ENCODE results near the gene CDV3. TPM values are rescaled to one million over a fixed set of nuclear protein-coding genes. Genes with fewer than 3 reads are reported as not detected.

The CDV3 gene
- total and polyA plus RNA-seq, 9 of the 15 experiments (the other 6 are each of a cell fraction or from before 2014, with no cell fraction given): 72.3 to 273 (median 116) TPM

DNA sequence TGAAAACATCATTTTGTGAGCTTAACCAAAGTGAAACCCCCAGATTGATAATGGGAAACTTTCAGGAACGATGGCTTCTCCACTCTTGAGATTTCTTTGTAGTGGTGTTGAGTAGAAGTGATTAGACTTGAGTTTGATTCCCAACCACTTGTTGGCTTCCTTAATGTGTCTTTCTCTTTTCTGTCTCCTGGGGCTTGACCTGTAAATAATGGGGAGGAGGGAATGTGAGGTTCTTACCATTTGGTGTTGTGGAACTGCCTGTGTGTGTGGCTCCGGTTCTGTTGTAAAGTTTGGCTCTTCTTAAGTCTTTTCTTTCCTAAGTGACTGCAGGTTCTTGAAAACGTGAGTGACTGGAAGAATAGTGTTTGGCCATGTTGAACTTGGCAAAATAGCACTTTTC, 2.7 kb downstream of the CDV3 start:
- H3K9ac ChIP-seq (ENCODE audit: insufficient read depth in 1 of 2, low read depth in 2 of 2, low read length in 2 of 2): peak overlapping the region in 1 of 2 experiments; percentile 81; a peak in 1 of 4 replicates
- CTCF ChIA-PET (ENCODE audit: low intra/inter-chr PET ratio): no interaction called here
- H2AFZ ChIP-seq (ENCODE audit: low read depth, low read length): no peak overlapping the region
- peak overlapping the region; percentile 46 for H3K4me2 ChIP-seq (ENCODE audit: insufficient read depth, low read length)
- BruUV-seq (replicated peaks): no TSS peak
- in situ Hi-C loops (cut with MboI): no loop called here
- 3% methylated on average over 3 of the region's 3 CpGs for WGBS (ENCODE audit: insufficient coverage, low coverage, missing lambda C conversion rate)
- POLR2A ChIA-PET: interaction anchor here (2.1 kb wide), 1 partner anchor 12 kb away, joined by 6 read pairs; no protein-coding TSS in a partner anchor
- DNase-seq (ENCODE audit: extremely low read depth in 1 of 4, low spot score in 3 of 4) (no peak), ATAC-seq (no peak), FAIRE-seq (no peak)
- peaks cover 58% of the 10 kb centered on the region for H3K36me3 ChIP-seq (ENCODE audit: control insufficient read depth, insufficient read depth, low read length)
- H3K4me3 ChIP-seq: peak overlapping the region; percentile 80; the same call in 1 of the 2 replicates
- no peaks in the 10 kb centered on the region for H3K9me1 ChIP-seq (ENCODE audit: control insufficient read depth, insufficient read depth, low read length)
- peaks cover 7 to 22% of the 10 kb centered on the region in 2 experiments; a peak in 4 of 5 replicates for H3K4me1 ChIP-seq (replicated peaks in 1 of 2; ENCODE audit: control insufficient read depth in 2 of 2, insufficient read depth in 2 of 2, low read length in 2 of 2)
- no peaks in the 10 kb centered on the region for H3K27me3 ChIP-seq (ENCODE audit: control insufficient read depth in 2 of 2, insufficient read depth in 2 of 2, low read length in 2 of 2)
- intact Hi-C loops (cut with micrococcal nuclease): loop anchor here (10.0 kb wide), 1 partner anchor 851 kb away; the partner anchor contains the start of gene NPHP3
- peaks cover 71% of the 10 kb centered on the region for H3K79me2 ChIP-seq (ENCODE audit: control insufficient read depth, insufficient read depth, low read length)
- H3K27ac ChIP-seq (ENCODE audit: extremely low read depth, low read depth, low read length): no peak overlapping the region
- H3K9me3 ChIP-seq (replicated peaks; ENCODE audit: control insufficient read depth, insufficient read depth, low read depth, low read length): no peaks in the 10 kb centered on the region
- no peak for TF ChIP-seq TAF9B (IDR thresholded peaks at IDR 0.05; ENCODE audit: partially characterized antibody)
- H4K20me1 ChIP-seq (replicated peaks; ENCODE audit: control insufficient read depth, insufficient read depth, low read length): peaks cover 29% of the 10 kb centered on the region

DNA sequence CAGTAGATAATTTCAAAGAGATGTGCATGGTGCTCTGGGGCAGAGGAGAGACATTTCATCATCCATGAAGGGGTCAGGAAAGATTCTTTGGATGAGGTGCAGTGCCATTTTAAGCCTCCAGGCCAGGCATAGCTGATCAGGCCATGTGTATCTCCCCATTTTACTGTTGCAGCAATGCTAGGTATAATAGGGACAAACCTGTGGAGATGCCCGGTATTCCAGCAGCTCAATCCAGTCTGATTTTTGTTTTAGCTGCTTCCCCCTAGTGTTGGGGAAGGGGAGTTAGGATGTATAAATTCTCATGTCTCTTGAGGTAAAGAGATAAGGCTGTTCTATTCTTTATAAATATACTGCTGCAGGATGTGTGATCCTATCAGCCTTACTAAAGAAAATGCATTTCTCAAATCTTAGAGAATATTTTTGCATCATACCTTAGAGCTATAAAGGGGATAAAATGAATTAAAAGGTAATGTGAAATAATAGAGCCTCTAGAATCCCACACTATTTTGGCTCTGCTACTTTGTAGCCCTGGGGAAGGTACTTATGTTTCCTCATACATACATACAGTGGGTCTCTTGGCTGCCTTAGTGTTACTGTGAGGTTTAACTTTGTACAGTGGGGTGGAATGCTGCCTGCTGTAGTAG, 5.2 kb downstream of the CDV3 start:
- no peaks in the 10 kb centered on the region for H3K9me3 ChIP-seq (replicated peaks; ENCODE audit: control insufficient read depth, insufficient read depth, low read depth, low read length)
- no peak overlapping the region for H3K4me3 ChIP-seq
- H3K36me3 ChIP-seq (ENCODE audit: control insufficient read depth, insufficient read depth, low read length): peaks cover 82% of the 10 kb centered on the region
- no peak overlapping the region for H3K27ac ChIP-seq (ENCODE audit: extremely low read depth, low read depth, low read length)
- no TSS peak for BruUV-seq (replicated peaks)
- no peak overlapping the region for H3K9ac ChIP-seq (ENCODE audit: insufficient read depth in 1 of 2, low read depth in 2 of 2, low read length in 2 of 2)
- no peaks in the 10 kb centered on the region for H3K9me1 ChIP-seq (ENCODE audit: control insufficient read depth, insufficient read depth, low read length)
- intact Hi-C loops (cut with micrococcal nuclease): loop anchor here (2.0 to 10.0 kb wide), 2 partner anchors 84 to 854 kb away; partner anchors contain the start of gene NPHP3
- in situ Hi-C loops (cut with MboI): no loop called here
- POLR2A ChIA-PET: interaction anchor here (0.7 to 1.0 kb wide), 3 partner anchors 9 to 75 kb away, joined by 3 read pairs; no protein-coding TSS in a partner anchor
- CTCF ChIA-PET (ENCODE audit: low intra/inter-chr PET ratio): no interaction called here
- peaks cover 3 to 9% of the 10 kb centered on the region in 2 experiments; a peak in 4 of 5 replicates for H3K4me1 ChIP-seq (replicated peaks in 1 of 2; ENCODE audit: control insufficient read depth in 2 of 2, insufficient read depth in 2 of 2, low read length in 2 of 2)
- 17% methylated on average over 1 of the region's 1 CpG for WGBS (ENCODE audit: insufficient coverage, low coverage, missing lambda C conversion rate)
- peaks cover 90% of the 10 kb centered on the region for H3K79me2 ChIP-seq (ENCODE audit: control insufficient read depth, insufficient read depth, low read length)
- peak overlapping the region; percentile 50 for H3K4me2 ChIP-seq (ENCODE audit: insufficient read depth, low read length)
- peak; percentile 81 for FAIRE-seq
- H2AFZ ChIP-seq (ENCODE audit: low read depth, low read length): no peak overlapping the region
- peak; percentile 49 for ATAC-seq
- peak; percentile 15 to 37 (median 33) for DNase-seq (ENCODE audit: extremely low read depth in 1 of 4, low spot score in 3 of 4)
- H3K27me3 ChIP-seq (ENCODE audit: control insufficient read depth in 2 of 2, insufficient read depth in 2 of 2, low read length in 2 of 2): no peaks in the 10 kb centered on the region
- H4K20me1 ChIP-seq (replicated peaks; ENCODE audit: control insufficient read depth, insufficient read depth, low read length): peaks cover 29% of the 10 kb centered on the region
- TF ChIP-seq RBBP5 (IDR thresholded peaks at IDR 0.05; ENCODE audit: borderline replicate concordance, insufficient read depth, low read length, poor library complexity, severe bottlenecking) (no peak), ZNF263 (CRISPR knock-in tag; IDR thresholded peaks at IDR 0.05; ENCODE audit: borderline replicate concordance) (no peak), ATF1 (CRISPR knock-in tag; IDR thresholded peaks at IDR 0.05) (no peak), ATF1 (tag; IDR thresholded peaks at IDR 0.05) (no peak), PCBP2 (IDR thresholded peaks at IDR 0.05; ENCODE audit: low read depth, low read length, poor library complexity, severe bottlenecking) (no peak), ZNF282 (CRISPR knock-in tag; IDR thresholded peaks at IDR 0.05) (no peak), ZNF146 (CRISPR knock-in tag; IDR thresholded peaks at IDR 0.05; ENCODE audit: unreplicated experiment) (no peak), CEBPG (CRISPR knock-in tag; IDR thresholded peaks at IDR 0.05) (peak; percentile 27; the same call in 1 of the 2 replicates), CEBPG (tag; conservative IDR thresholded peaks at IDR 0.05 in 1 of 2, IDR thresholded peaks at IDR 0.05 in 1 of 2) (no peak), MCM7 (IDR thresholded peaks at IDR 0.05) (no peak), ZNF75A (CRISPR knock-in tag; IDR thresholded peaks at IDR 0.05) (no peak)
- TF ChIP-seq, protein P1, sequence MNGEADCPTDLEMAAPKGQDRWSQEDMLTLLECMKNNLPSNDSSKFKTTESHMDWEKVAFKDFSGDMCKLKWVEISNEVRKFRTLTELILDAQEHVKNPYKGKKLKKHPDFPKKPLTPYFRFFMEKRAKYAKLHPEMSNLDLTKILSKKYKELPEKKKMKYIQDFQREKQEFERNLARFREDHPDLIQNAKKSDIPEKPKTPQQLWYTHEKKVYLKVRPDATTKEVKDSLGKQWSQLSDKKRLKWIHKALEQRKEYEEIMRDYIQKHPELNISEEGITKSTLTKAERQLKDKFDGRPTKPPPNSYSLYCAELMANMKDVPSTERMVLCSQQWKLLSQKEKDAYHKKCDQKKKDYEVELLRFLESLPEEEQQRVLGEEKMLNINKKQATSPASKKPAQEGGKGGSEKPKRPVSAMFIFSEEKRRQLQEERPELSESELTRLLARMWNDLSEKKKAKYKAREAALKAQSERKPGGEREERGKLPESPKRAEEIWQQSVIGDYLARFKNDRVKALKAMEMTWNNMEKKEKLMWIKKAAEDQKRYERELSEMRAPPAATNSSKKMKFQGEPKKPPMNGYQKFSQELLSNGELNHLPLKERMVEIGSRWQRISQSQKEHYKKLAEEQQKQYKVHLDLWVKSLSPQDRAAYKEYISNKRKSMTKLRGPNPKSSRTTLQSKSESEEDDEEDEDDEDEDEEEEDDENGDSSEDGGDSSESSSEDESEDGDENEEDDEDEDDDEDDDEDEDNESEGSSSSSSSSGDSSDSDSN (IDR thresholded peaks at IDR 0.05; ENCODE audit: borderline replicate concordance in 1 of 2, low read depth in 2 of 2, low read length in 2 of 2): no peak
